GM18526 (cell line): ENCODE results near the gene MLANA.

Experiments used
- POLR2A ChIP-seq: IDR thresholded peaks from 3 replicates; pipeline ENCODE4 v1.6.1; 2011; ENCODE audit not compliant: insufficient read length; ENCODE audit errors: extremely low read depth

Gene MLANA

GRCh38 chr9:5918460-5918859, 27.8 kb downstream of the MLANA start:
- TF ChIP-seq POLR2A, result no peak

- no peak for TF ChIP-seq POLR2A
Measured at GRCh38 chr9:5920860-5921328, 30.2 kb downstream of the MLANA start.

- TF ChIP-seq POLR2A, result no peak
Measured at GRCh38 chr9:5922192-5922591, 31.5 kb downstream of the MLANA start.

DNA sequence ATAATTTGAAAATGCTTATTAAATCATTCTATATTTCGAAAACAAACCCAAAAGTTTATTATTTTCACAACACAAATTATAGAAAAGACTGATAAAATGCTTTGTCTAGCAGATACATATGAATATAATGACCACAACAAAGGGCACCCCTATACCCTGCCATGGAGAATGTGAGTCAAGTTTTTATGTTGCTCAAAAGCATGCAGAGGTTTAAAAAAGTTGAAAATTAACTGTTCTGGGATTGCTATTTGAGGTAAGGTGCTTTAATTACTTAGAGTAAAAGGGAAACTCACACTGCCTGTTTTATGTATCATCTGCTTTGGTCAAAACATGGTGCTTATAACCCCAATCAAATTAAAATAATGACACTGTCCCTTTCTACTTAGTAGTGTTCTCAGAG, 41.0 kb downstream of the MLANA start:
- no peak for TF ChIP-seq POLR2A

- TF ChIP-seq POLR2A, result no peak
Measured at GRCh38 chr9:5938449-5938848, 47.8 kb downstream of the MLANA start.

DNA sequence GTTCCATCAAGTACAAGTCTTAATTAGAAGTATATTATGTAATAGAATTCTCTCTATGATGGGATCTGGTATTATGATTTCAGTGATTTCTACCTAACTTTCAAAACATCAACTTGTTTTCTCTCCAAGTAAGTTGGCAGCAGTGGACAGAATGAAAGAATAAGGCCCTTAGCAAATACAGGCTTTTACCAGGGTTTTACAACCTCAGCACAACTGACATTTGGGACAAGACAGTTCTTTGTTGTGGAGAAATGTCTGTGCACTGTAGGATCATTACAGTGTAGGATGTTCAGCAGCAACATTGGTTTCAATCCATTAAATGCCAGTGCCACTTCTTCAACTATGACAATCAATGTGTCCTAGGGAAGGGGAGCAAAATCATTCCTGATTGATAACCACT, 48.8 kb downstream of the MLANA start:
- TF ChIP-seq POLR2A, result no peak

- TF ChIP-seq POLR2A, result no peak
Measured at GRCh38 chr9:5941214-5941613, 50.5 kb downstream of the MLANA start.

DNA sequence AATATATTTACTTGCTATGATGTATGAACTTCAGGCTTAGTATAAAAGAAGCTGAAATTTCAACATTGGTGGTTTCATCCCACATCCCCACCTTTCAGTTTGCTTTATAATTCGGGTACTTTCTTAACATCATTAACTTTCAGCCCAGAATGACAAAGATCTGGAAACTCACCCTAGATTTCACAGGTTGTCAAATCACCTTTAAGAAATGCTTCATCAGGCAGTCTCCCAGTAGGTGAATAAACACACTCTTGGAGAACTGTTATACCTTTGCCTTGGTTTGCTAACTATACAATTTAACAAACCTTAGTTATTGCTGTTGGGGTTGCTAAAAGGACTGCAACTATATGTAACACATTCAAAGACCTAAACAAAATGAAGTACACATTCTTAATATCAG, 54.4 kb downstream of the MLANA start:
- no peak for TF ChIP-seq POLR2A

- no peak for TF ChIP-seq POLR2A
Measured at GRCh38 chr9:5947912-5948311, 57.2 kb downstream of the MLANA start.

DNA sequence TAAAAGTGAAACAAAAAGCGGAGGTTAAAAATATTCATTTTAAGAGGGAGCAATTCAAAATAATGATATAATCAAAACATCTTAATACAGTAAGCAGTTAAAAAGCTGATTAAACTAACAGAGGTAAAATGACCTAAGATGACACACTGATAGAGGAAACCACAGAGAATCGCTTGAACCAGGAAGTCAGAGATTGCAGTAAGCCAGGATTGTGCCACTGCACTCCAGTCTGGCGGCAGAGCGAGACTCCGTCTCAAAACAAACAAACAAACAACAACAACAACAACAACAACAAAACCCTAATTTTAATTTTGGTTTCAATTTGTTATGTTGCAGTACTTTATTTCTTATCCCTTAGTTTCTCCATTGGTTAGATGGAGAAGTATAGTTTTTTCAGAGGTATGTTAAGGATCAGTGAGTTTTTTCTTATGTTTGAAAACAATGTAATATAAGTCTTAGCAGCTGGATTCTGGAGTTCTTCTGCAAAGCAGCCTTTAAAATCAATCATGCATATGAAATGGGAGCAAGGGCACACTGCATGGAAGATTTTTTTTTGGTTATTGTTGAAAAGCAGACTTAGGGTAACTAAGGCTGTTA, 58.5 kb downstream of the MLANA start:
- TF ChIP-seq POLR2A, result no peak

DNA sequence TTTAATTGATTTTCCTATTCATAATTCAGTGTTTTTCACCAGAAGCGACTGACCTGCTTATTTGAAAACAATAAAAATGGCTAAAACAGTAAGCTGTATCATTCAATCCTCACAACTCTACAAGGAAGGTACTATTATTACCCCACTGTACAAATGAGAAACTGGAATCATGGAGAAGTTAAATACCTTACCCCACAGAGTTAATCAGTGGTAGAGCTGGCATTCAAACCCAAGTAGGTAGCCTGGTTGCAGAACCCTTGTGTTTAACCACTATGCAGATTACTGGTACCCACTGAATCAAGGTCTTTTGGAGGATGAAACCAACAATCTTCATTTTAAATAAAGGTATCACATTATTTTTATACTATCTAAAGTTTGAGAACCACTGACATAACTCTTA, 59.6 kb downstream of the MLANA start:
- TF ChIP-seq POLR2A, result no peak

DNA sequence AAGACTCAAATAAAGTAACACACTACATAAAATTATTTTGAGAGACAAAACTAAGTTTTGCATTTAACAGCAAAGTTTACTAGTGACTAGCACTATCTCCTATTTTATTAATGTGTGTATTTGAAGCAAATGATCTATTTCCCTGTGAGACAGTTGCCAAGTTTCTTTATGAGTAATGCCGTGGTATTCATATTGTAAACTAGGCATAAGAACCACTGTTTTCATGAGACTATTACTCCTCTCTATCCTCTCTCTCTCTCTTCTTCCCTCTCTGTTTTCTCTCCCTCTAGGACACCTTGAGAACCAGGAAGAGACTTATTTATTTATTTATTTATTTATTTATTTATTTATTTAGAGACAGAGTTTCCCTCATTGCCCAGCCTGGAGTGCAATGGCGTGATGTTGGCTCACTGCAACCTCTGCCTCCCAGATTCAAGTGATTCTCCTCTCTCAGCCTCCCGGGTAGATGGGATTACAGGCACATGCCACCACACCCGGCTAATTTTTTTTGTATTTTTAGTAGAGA, 61.1 kb downstream of the MLANA start:
- TF ChIP-seq POLR2A, result no peak

- TF ChIP-seq POLR2A, result no peak
Measured at GRCh38 chr9:5953743-5954707, 63.3 kb downstream of the MLANA start.

GRCh38 chr9:5957166-5957565, 66.5 kb downstream of the MLANA start:
- TF ChIP-seq POLR2A, result no peak

GRCh38 chr9:5958273-5958672, 67.6 kb downstream of the MLANA start:
- no peak for TF ChIP-seq POLR2A
